Fibroblast of skin of scalp (primary cell): ENCODE results near the gene C20orf204.

Experiments used
- DNase-seq: peaks from one replicate; pipeline ENCODE4 v3.0.0-alpha.2; 2013

Gene C20orf204

DNA sequence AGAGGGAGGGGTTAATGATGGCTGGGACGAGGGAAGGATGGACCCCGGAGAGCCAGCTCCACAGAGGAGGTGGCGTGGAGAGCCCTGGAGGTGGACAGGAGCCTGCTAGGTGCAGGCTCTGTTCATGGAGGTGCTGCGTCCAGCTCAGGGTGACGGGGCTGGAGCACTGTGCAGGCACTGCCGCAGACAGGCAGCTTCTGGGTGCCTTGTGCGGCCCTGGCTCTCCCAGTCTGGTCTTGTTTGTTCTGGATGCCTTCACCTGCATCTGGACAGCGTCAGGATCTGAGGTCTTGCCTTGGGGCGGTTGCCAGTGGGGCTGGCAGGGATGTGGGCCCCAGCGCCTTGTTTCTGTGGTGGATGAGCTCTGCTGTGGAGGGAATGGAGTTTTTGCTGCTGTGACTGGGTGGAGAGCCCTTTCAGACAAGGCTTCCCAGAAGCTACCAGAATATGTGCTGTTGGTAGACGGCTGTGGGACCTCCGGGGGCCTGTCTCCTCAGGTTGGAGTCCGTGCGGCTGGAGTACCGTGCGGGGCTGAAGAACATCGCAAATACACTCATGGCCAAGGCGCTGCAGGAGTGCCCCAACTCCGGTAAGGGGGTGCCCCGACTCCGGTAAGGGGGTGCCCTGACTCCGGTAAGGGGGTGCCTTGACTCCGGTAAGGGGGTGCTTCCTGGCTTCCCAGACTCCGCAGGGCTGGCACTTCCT lies 7.8 kb upstream of the C20orf204 start:
- DNase-seq: no peak

DNA sequence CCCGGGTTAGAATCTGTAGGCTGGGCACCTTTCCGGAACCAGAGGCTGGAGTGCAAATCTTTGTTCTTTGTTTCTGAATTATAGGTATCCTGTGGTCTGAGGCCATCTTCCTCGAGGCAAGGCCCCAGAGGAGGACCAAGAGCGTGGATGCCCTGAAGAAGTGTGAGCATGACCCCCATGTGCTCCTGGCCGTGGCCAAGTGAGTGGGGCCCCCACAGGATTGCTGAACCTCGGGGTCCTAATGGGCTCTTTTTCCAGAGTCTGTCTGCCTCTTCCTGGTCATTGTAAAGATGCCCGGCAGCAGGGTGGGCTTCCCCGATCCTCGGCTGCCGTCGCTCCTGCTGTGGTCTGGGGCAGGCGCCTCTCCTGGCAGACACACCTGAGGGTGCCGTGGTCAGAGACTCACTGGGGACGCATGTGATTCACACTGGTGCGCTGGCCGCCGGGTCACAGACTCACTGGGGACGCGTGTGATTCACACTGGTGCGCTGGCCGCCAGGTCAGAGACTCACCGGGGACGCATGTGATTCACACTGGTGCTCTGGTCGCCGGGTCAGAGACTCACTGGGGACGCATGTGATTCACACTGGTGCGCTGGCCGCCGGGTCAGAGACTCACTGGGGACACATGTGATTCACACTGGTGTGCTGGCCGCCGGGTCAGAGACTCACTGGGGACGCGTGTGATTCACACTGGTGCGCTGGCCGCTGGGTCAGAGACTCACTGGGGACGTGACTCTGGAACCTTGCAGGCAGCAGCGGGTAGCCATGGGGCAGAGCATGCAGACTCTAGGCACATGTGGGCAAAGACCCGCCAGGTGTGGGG lies 6.5 kb upstream of the C20orf204 start:
- no peak for DNase-seq

DNA sequence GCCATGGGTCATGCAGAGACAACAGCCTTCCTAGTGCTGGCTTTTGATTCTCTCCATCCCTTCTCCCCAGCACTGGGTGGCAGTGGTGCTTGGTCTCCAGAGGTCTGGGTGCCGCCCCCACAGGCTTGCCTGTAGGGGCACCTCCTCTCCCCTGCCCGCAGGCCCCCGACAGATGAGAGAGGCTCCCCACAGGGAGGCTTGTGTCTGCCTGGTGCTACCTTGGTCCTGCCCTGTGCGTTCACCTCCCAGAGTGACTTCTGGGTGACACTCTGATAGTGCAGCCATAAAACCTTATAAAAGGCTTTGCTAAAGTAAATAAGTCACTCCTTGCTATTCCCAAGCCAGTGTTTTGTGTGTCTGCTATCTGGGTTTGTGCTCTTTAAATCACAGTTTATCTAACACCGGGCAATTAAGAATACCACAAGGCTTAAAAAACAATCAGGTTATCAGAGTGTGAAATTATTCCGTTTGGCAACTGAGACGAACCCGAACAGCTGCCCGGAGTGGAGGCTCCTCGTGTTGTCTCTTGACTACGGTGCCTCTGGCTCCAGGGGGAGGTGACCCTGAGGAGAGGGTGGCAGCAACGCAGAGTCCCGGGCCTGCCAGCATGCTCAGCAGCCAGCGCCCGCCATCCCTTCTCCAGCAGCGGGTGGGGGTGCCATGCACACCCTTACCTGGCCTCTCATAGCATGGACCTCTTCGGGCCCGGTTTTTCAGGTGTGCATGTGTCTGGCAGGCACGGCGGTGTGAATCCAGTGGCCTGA lies 5.4 kb upstream of the C20orf204 start:
- no peak for DNase-seq

DNA sequence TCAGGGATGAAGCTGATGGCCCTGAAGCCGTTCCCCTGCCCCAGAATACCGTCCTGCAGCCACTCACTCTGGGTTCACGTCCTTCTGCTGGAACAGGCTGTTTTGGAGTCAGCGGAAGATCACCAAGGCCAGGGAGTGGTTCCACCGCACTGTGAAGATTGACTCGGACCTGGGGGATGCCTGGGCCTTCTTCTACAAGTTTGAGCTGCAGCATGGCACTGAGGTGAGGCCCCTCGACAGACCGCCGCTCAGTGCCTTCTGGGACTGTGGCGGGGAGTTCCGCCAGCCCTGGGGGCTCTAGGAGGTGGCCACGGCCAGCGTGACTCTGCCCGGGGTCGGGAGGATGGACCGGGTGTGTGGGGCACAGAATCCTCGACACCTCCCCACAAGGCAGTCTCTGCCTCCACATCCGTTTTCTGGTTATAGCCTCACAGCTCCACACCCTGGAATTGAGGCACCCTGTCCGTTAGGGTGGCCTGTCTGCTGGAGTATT lies 4.1 kb upstream of the C20orf204 start:
- DNase-seq: no peak

DNA sequence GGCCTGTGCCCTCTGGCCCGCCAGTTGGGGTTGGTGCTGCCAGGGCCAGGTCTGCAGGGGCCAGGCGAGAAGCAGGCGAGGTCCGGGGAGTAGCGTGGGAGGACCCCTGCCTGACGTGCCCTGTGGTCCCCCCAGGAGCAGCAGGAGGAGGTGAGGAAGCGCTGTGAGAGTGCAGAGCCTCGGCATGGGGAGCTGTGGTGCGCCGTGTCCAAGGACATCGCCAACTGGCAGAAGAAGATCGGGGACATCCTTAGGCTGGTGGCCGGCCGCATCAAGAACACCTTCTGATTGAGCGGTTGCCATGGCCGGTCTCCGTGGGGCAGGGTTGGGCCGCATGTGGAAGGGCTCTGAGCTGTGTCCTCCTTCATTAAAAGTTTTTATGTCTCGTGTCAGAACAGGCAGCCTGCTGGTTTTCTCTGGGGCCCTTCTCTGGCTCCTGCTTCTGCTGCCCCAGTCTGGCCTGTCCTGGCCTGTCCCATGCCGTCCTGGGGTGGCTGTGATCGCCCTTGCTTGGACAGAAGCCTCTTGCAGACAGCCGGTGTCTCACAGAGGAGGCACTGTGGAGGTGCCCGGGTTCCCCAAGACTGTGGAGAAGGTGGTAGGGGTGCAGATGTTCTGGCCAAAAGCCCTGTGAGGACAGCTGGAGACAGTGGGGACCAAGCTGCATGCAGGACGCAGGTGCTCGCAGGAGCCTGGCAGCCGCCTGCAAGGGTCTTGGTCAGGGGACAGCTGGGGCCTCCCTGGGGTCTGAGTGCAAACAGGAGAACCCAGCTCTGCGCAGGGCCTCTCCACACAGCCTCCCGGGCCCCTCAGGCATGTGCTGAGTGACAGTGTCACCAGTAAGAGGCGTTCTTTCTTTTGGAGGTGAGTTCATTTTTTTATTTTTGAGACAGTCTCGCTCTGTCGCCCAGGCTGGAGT lies 3.0 kb upstream of the C20orf204 start:
- DNase-seq: no peak

DNA sequence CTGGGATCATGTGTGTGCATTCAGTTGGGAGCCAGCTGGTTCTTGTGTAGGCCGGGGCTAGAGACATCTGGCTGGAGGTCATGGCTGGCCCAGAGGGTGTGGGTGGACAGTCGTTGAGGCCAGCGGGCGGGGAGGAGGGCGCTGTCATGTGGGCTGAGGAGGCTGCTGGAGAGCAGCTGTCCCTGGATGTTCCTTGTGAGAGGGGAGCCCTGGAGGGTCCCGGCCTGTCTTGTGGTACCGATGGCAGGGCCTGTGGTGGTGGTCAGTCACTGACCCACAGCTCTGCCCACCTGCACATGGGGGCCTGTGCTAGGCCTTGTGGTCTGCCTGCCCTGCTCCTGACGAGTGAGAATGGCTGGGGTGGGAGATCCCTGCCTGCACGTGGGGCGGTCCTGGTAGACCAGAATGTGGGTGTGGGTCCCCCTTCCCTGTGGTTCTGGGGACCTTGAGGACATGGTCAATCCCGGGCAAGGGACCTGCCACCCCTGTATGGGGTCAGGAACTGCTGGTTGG lies 1.9 kb upstream of the C20orf204 start:
- DNase-seq: no peak

DNA sequence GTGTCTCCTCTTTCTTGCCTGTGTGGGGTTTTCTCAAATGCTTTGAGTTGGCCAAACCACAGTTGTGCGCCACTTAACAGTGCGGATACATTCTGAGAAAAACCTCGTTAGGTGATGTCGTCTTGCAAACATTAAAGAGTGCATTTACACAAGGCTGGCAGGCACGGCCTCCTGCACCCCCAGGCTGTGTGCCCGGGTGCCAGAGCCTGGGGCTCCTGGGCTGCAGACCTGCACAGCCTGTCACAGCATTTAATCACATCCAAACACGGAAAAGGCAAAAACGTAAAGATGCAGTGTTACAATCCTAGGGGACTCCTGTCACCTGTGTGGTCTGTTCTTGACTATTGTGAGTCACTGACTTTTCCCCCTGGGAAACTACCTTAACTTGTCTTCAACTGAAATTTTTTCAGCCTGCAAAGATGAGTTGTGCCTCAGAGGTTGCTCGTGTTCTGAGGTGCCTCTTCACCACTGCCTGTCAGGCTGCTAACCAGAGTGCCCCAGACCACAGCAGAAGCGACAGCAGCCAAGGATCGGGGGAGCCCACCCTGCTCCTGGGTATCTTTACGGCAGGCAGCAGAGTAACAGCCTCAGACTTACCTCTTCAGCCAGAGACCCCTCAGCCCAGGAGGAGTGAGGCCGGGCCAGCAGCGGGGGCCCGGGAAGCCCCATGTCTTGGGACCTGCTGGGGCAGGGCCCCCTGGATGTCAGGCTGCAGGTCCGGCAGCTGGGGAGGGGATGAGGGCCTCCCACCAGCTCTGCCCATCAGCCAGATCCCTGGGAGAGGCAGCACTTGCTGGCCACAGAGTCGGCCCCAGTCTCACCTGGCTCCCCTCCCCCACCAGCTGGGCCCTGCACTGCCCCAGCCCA lies 683 bp upstream of the C20orf204 start:
- no peak for DNase-seq

DNA sequence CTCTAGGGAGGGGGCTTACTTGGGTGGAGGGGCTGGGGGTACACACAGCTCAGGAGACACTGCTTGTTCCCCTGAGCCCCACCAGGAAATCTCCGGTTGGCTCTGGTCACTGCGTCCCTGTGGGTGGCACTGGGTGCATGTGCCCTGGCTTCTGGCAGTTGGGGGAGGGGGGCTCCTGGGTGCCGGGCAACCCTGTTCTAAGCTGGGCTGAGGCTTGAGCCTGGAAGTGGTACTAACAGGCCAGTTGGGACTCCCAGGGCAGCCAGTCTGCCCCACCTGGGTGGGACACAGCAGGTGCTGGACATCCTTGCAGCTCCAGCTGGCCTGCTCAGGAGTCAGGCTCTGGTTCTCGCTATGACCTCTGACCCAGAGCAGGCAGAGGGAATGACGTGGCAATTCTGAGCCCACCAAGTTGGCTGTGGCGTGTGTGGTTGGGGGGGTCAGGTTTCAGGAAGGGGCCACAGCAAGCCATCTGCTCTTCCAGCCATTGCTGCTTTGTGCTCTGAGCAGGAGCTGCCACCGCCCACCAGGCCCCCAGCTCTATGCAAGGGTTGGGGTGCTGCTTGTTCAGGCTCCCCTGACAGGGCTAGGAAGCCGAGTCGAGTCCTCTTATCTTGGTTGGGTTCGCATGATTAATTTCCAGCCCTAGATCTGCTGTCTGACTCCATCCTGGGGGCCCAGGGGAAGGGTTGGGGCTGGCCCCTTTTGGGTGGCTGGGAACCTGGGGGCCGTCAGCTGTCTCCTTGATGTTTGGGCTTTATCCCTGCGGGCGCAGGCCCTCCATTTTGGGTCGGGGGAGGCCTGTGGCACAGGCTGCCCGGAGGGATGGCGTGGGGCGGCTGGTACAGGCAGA lies 590 bp downstream of the C20orf204 start:
- DNase-seq: no peak

DNA sequence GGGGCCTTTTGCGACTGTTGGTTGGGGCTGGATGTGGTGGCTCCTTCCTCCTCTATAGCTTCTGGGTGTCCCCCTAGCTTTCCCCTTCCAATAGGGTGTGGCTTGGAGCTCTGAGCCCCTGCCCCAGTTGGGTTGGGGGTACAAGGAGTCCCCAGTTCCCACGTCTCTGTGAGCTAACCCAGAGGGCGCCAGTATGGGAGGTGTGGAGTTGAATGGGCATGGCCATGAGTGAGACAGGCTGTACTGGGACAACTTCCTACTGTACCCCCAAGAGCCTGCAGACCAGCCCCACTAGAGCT lies 1.2 kb downstream of the C20orf204 start:
- no peak for DNase-seq

DNA sequence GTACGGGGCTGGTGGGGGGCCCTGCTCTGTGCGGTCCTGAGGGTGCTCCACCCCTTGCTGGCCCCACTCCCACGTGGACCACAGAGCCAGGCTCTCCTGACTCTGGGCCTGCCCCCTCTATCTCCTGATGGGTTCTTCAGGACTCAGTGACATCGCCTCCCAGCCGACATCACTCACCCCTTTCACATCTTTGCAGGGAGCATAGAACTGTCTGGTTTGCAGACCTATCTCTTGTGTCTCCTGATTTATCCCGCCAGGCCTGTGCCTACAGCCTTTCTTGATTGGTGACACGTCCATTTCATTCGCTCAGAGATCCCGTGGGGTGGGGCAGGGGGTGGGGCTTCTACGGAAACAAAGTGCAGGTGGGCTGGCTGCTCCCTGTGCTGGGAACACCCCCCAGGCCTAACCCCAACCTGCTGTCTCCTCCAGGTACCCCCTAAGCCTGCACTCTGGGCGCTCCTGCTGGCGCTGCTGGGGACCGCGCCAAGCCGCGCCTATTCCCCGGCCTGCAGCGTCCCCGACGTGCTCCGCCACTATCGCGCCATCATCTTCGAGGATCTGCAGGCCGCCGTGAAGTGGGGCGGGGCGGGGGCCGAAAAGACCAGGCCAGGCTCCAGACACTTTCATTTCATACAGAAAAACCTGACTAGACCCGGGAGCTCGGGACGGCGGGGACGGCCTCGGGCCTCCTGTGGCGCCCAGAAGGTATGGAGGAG lies 1.7 kb downstream of the C20orf204 start:
- no peak for DNase-seq

DNA sequence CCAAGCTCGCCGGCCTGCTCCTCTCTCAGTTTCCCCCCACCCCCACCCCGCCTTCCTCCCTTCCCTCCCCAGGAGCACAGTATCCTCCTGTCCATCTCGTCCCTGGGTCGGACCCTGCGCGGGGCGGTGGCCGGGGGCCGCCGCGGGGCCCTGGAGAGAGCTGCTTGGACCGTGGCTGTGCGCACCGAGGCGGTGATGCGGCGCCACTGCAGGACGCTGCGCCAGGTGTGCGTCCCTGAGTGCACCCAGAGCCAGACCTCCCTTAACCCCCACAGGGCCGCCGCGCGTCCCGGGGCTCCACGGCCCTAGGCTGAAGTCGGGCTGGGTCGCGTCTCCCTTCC lies 2.2 kb downstream of the C20orf204 start:
- no peak for DNase-seq

DNA sequence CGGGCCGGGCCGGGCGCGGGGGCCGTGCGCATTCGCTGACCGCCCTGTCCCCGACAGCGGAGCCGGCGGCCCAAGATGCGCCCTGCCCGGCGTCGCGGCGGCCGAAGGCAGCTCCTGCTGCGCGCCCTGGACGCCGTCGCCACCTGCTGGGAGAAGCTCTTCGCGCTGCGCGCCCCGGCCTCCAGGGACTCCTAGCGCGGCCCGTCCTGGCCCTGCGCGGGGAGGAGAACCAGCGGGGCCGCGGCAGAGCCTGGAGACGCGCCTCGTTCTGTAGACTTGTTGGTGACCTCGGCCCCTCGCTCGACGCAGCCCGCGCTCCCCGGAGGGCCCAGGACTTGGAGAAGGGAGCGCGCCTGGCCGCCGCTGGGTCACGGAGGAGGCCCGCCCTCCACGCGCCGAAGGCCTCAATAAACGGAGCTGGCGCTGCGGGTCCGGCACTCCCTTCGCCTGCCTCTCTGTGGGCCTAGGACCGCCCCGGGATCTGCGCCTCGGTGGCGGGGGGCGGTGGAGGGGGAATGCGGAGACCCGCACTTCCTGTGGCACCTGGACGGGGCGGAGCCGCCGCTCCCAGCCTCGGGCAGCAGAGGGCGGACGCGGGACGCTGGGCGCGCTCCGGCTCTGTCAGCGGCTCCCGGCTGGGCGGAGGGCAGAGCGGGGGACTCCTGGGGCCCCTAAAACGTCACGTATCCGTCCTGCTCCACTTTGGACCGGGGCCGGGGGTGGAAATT lies 2.7 kb downstream of the C20orf204 start:
- peak; percentile 40 for DNase-seq

DNA sequence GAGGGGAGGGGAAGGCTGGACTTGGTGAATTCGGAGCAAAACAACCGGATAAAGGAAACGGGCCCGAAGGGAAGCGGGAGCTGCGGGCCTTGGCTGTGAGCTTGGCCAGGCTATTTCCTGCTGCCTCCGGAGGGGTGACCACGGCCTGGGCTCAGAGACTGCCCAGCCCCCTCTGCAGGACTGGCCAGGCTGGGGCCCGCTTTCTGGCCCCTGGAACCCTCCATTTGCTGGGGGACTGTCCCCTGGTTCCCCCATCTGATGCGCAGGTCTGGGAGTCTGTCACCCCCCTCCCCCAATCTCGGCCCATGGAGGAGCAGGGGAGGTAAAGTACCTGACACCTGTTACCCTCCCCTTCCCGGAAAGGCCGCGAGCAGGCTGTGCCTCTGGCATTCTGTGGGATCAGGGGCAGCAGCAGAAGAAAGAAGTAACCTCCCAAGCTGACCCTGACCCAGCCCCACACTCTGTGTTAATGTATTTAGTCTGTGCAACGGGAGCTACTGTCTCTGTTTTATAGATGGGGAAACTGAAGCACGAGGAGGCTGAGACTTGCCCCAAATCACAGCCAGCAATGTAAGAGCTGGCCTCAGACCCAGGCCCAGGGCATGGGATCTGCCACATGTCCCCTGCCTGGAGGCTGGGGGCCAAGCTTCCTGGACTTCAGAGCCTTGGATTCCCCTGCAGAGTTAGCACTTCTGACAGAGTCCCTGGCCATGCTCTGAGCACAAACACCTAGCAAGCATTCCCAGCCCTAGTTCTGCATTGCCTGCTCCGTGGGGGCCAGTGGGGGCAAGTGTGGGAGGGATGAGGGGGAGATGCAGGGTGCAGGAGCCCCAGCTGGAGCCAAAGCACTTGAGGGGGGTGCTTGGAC lies 3.5 kb downstream of the C20orf204 start:
- DNase-seq: no peak

DNA sequence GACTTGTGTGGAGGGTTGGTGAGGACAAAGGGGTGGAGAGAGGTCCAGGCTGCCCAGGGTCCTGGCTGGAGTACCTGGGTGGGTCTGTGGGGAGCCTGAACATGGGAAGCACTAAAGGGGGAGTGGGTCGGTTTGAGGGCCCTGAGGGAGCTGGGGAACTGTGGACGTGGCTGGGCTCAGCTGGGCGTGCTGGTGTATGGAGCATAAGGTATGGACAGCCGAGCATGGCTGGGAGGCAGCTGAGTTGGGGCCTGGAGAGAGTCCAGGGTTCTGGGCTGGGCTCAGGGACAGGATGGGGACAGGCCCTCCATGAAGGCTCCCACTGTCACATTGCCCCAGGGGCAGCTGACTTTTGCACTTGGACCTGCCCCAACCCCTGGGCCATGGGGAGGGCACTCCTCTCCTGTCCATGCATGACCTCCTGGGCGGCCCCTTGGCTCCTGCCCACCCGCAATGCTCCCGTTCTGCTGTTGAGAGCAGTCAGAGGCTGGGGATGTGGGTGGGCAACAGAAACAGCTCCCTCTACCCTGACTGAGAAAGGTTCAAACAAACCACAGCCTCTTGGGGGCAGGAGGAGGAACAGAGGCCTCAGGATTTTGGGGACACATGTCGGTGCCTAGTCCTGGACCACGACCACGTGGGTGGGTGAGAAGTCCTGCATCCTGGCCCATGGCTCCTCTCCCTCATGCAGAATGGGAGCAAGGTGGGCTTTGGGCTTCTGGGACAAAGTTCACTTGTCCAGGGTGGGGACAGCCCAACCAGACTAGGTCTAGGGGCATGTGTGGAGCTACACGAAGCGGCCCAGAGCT lies 4.5 kb downstream of the C20orf204 start:
- no peak for DNase-seq

DNA sequence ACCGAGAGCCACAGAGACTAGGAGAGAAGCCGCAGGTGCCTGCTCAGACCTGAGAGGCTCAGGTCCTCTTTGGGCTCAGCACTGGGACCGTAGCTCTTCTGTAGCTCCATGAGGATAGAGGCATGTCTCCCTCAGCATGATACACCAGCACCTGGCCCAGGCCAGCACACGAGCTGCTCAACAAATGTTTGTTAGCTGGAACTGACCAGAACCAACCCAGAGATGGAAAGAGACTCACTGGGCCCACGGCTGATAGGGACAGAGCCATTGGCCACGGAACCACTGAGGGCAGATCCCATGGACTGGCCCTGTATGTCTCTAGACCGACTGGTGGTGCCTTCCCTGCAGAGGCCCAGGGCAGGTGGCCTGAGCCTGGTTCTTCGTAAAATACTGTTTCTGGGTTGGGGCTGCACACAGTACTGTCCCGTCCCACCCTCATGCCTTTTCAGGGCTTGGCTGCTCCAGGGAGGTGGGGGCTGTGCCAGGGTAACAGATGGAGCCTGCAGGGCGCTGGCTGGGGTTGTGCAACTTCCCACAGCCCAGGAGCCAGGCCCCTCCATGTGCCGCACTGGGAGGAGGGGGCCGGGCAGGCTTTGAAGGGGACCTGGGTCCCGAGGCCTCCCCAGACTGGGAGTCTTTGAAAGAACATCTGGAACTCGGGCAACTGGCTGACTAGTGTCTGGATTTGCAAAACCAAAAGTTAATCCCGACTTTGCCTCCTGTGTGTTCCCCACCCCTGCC lies 5.2 kb downstream of the C20orf204 start:
- DNase-seq: no peak

DNA sequence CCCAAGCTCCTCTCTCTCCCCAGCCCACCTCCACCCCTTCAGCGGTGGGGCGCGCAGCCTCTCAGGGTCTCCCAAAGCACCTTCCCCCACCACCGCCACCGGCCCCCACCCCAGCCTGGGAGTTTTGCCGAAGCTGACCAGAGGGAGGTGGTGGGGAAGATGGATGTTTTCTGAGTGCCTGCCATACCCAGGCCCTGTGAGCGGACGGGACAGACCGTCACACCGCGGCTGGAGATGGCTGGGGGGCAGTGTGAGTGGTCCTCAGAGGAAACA lies 5.7 kb downstream of the C20orf204 start:
- no peak for DNase-seq
